GM12878 (cell line): ENCODE results near the gene DDX54. TPM values are rescaled to one million over a fixed set of nuclear protein-coding genes. Genes with fewer than 3 reads are reported as not detected.

Source experiments
- CBX5 ChIP-seq: sonication (generic); IDR thresholded peaks from 2 replicates; pipeline ENCODE4 v1.6.1; 2016; ENCODE audit warnings: low read depth, moderate library complexity, mild to moderate bottlenecking, inconsistent platforms
- CHD2 ChIP-seq: IDR thresholded peaks from 2 replicates; pipeline ENCODE4 v1.6.1; 2011; ENCODE audit warnings: low read depth, low read length, improper control_type of control experiment, borderline replicate concordance
- EP300 ChIP-seq, 2 experiments: fragments of 150-350 bp in 1 of 2; IDR thresholded peaks; 2 replicates each; pipeline ENCODE4 v1.6.1; 2011 to 2012; ENCODE audit warnings: low read depth in 2 of 2, low read length in 2 of 2, borderline replicate concordance in 1 of 2, improper control_type of control experiment in 1 of 2, inconsistent platforms in 1 of 2; ENCODE audit not compliant: control insufficient read depth in 1 of 2
- HCFC1 ChIP-seq: fragments of 150-350 bp; IDR thresholded peaks from 2 replicates; pipeline ENCODE4 v1.6.1; 2014; ENCODE audit warnings: low read length
- IKZF2 ChIP-seq, 2 experiments: fragments of 450-650 bp; IDR thresholded peaks; 2 replicates each; pipeline ENCODE4 v1.6.1; 2017; ENCODE audit warnings: mild to moderate bottlenecking in 2 of 2, moderate library complexity in 2 of 2
- RAD21 ChIP-seq: IDR thresholded peaks from 2 replicates; pipeline ENCODE4 v1.6.1; 2011; ENCODE audit warnings: mild to moderate bottlenecking, low read depth, low read length, moderate library complexity; ENCODE audit not compliant: insufficient read depth
- SIX5 ChIP-seq: IDR thresholded peaks from 2 replicates; pipeline ENCODE4 v1.6.1; 2011; ENCODE audit warnings: mild to moderate bottlenecking, low read depth, low read length, moderate library complexity; ENCODE audit not compliant: severe bottlenecking
- ZNF24 ChIP-seq: fragments of 450-650 bp; IDR thresholded peaks from 2 replicates; pipeline ENCODE4 v1.6.1; 2017; ENCODE audit warnings: antibody characterized with exemption, mild to moderate bottlenecking
- polyA plus RNA-seq, 11 experiments: library from polyadenylated mRNA; depleted of rRNA in 4 of 11; unstranded in 6 of 11; stranded (reverse) in 5 of 11; fragments of >200 nt; fragmentation: Nextera tagmentation in 4 of 11; fragmentation: Illumina TruSeq in 1 of 11; extraction: Ambion mirVana in 4 of 11; extraction: Trizol in 1 of 11; gene quantifications; 1 replicate in 1 of 11; 2 replicates in 10 of 11; pipeline versions ENCODE4 v1.2.1 to v1.2.3, GENCODE V29; 2011 to 2016; ENCODE audit warnings: inconsistent platforms in 2 of 11, missing spikeins in 2 of 11, low read depth in 1 of 11
- total RNA-seq, 4 experiments: library from RNA; depleted of rRNA in 3 of 4; stranded (reverse); fragments of >200 nt in 3 of 4; fragmentation: Illumina TruSeq in 1 of 4; extraction: Trizol in 1 of 4; gene quantifications; 2 replicates each; pipeline versions ENCODE4 v1.2.1 to v1.2.3, GENCODE V29; 2013 to 2021
- TF ChIP-seq, protein P1 (sequence below): fragments of 150-350 bp; IDR thresholded peaks from 2 replicates; pipeline ENCODE4 v1.6.1; 2016; ENCODE audit warnings: low read depth, low read length
- TF ChIP-seq, protein P2 (sequence below): fragments of 450-650 bp; formaldehyde crosslinking; IDR thresholded peaks from 2 replicates; pipeline ENCODE4 v1.5.0; 2022; ENCODE audit warnings: mild to moderate bottlenecking, missing genetic modification characterization
- TF ChIP-seq, protein P3 (sequence below): fragments of 450-650 bp; conservative IDR thresholded peaks from 2 replicates; pipeline ENCODE4 v1.6.1; 2017; ENCODE audit warnings: mild to moderate bottlenecking, moderate library complexity
- TF ChIP-seq, protein P4 (sequence below): fragments of 450-650 bp; IDR thresholded peaks from 2 replicates; pipeline ENCODE4 v1.6.1; 2017; ENCODE audit warnings: mild to moderate bottlenecking, moderate library complexity
- TF ChIP-seq, protein P5 (sequence below): IDR thresholded peaks from 2 replicates; pipeline ENCODE4 v1.6.1; 2011; ENCODE audit warnings: borderline replicate concordance, low read depth, mild to moderate bottlenecking, moderate library complexity, low read length; ENCODE audit not compliant: insufficient read depth, poor library complexity, severe bottlenecking

The DDX54 gene
- total and polyA plus RNA-seq, 10 of the 15 experiments (the other 5 are each of a cell fraction or from before 2014, with no cell fraction given), result 1.9 to 115 (median 56.3) TPM

DNA sequence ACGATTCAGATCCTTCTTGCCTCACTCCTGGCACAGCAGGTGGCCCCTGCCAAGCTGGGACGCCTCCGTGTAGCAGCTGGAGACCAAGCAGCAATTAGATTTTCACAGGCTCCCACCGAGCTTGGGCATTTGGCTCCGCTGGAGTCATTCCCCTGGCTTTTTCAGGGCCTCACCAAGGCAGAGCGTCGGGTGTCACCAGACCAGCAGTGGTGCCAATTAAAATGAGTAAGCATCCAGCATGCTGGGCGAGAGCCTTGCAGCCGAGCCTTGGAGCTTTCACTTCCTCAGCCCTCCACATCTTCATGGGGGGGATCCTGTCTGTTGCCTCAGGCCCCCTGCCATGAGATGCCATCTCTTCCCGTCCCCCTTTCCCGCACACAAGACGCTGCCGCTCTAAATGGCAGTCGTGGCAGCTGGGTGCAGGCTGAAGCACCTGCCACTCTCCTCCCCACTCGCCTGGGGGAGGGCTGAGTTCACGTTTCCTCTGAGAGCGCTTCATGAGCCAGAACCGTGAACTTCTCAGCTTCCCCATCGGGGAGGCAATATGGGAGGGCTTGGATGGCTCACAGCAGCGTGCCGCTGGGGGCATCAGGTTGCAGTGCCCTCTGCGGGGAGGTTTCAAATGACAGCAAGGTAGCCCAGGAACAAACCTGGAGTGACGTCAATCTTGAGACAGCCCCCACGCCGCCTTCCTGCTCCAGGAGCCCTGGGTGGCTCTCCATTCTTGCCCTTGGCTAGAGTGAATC is 47.7 kb upstream of the DDX54 start (continued):
- TF ChIP-seq, protein P1, sequence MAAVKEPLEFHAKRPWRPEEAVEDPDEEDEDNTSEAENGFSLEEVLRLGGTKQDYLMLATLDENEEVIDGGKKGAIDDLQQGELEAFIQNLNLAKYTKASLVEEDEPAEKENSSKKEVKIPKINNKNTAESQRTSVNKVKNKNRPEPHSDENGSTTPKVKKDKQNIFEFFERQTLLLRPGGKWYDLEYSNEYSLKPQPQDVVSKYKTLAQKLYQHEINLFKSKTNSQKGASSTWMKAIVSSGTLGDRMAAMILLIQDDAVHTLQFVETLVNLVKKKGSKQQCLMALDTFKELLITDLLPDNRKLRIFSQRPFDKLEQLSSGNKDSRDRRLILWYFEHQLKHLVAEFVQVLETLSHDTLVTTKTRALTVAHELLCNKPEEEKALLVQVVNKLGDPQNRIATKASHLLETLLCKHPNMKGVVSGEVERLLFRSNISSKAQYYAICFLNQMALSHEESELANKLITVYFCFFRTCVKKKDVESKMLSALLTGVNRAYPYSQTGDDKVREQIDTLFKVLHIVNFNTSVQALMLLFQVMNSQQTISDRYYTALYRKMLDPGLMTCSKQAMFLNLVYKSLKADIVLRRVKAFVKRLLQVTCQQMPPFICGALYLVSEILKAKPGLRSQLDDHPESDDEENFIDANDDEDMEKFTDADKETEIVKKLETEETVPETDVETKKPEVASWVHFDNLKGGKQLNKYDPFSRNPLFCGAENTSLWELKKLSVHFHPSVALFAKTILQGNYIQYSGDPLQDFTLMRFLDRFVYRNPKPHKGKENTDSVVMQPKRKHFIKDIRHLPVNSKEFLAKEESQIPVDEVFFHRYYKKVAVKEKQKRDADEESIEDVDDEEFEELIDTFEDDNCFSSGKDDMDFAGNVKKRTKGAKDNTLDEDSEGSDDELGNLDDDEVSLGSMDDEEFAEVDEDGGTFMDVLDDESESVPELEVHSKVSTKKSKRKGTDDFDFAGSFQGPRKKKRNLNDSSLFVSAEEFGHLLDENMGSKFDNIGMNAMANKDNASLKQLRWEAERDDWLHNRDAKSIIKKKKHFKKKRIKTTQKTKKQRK, result no peak
- TF ChIP-seq CBX5 (0 out of 2 replicates have a peak, but pooled peaks have one; percentile 39), SIX5 (no peak), HCFC1 (no peak; the same call in 1 of the 2 replicates), IKZF2 (IDR thresholded peaks at IDR 0.05) (peak; percentile 32 to 54; a peak in 2 of 4 replicates), EP300 (IDR thresholded peaks at IDR 0.05; ENCODE audit: borderline replicate concordance in 1 of 2, control insufficient read depth in 1 of 2, low read depth in 2 of 2, low read length in 2 of 2) (no peak), CHD2 (peak; percentile 39; the same call in 1 of the 2 replicates), ZNF24 (no peak), RAD21 (peak; percentile 48)
- TF ChIP-seq, protein P2, sequence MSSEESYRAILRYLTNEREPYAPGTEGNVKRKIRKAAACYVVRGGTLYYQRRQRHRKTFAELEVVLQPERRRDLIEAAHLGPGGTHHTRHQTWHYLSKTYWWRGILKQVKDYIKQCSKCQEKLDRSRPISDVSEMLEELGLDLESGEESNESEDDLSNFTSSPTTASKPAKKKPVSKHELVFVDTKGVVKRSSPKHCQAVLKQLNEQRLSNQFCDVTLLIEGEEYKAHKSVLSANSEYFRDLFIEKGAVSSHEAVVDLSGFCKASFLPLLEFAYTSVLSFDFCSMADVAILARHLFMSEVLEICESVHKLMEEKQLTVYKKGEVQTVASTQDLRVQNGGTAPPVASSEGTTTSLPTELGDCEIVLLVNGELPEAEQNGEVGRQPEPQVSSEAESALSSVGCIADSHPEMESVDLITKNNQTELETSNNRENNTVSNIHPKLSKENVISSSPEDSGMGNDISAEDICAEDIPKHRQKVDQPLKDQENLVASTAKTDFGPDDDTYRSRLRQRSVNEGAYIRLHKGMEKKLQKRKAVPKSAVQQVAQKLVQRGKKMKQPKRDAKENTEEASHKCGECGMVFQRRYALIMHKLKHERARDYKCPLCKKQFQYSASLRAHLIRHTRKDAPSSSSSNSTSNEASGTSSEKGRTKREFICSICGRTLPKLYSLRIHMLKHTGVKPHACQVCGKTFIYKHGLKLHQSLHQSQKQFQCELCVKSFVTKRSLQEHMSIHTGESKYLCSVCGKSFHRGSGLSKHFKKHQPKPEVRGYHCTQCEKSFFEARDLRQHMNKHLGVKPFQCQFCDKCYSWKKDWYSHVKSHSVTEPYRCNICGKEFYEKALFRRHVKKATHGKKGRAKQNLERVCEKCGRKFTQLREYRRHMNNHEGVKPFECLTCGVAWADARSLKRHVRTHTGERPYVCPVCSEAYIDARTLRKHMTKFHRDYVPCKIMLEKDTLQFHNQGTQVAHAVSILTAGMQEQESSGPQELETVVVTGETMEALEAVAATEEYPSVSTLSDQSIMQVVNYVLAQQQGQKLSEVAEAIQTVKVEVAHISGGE (CRISPR knock-in tag), result no peak
- TF ChIP-seq, protein P3, sequence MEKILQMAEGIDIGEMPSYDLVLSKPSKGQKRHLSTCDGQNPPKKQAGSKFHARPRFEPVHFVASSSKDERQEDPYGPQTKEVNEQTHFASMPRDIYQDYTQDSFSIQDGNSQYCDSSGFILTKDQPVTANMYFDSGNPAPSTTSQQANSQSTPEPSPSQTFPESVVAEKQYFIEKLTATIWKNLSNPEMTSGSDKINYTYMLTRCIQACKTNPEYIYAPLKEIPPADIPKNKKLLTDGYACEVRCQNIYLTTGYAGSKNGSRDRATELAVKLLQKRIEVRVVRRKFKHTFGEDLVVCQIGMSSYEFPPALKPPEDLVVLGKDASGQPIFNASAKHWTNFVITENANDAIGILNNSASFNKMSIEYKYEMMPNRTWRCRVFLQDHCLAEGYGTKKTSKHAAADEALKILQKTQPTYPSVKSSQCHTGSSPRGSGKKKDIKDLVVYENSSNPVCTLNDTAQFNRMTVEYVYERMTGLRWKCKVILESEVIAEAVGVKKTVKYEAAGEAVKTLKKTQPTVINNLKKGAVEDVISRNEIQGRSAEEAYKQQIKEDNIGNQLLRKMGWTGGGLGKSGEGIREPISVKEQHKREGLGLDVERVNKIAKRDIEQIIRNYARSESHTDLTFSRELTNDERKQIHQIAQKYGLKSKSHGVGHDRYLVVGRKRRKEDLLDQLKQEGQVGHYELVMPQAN, result no peak
- TF ChIP-seq, protein P4, sequence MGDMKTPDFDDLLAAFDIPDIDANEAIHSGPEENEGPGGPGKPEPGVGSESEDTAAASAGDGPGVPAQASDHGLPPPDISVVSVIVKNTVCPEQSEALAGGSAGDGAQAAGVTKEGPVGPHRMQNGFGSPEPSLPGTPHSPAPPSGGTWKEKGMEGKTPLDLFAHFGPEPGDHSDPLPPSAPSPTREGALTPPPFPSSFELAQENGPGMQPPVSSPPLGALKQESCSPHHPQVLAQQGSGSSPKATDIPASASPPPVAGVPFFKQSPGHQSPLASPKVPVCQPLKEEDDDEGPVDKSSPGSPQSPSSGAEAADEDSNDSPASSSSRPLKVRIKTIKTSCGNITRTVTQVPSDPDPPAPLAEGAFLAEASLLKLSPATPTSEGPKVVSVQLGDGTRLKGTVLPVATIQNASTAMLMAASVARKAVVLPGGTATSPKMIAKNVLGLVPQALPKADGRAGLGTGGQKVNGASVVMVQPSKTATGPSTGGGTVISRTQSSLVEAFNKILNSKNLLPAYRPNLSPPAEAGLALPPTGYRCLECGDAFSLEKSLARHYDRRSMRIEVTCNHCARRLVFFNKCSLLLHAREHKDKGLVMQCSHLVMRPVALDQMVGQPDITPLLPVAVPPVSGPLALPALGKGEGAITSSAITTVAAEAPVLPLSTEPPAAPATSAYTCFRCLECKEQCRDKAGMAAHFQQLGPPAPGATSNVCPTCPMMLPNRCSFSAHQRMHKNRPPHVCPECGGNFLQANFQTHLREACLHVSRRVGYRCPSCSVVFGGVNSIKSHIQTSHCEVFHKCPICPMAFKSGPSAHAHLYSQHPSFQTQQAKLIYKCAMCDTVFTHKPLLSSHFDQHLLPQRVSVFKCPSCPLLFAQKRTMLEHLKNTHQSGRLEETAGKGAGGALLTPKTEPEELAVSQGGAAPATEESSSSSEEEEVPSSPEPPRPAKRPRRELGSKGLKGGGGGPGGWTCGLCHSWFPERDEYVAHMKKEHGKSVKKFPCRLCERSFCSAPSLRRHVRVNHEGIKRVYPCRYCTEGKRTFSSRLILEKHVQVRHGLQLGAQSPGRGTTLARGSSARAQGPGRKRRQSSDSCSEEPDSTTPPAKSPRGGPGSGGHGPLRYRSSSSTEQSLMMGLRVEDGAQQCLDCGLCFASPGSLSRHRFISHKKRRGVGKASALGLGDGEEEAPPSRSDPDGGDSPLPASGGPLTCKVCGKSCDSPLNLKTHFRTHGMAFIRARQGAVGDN, result peak; percentile 93
- TF ChIP-seq, protein P5, sequence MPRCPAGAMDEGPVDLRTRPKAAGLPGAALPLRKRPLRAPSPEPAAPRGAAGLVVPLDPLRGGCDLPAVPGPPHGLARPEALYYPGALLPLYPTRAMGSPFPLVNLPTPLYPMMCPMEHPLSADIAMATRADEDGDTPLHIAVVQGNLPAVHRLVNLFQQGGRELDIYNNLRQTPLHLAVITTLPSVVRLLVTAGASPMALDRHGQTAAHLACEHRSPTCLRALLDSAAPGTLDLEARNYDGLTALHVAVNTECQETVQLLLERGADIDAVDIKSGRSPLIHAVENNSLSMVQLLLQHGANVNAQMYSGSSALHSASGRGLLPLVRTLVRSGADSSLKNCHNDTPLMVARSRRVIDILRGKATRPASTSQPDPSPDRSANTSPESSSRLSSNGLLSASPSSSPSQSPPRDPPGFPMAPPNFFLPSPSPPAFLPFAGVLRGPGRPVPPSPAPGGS, result no peak
